Natural killer cell (primary cell): ENCODE data around the gene HTRA3. TPM values are rescaled to one million over a fixed set of nuclear protein-coding genes. Genes with fewer than 3 reads are reported as not detected.

Experiments used
- ATAC-seq, 3 donors: fragments of 150-1000 bp in 2 of 3; fragments of 200-7000 bp in 1 of 3; cut with Tn5 transposase; 1 replicate in 1 of 3; 2 replicates in 2 of 3; pipeline ENCODE4 v1.10.0; 2021; ENCODE audit warnings: mild to moderate bottlenecking in 2 of 3, moderate library complexity in 2 of 3
- DNase-seq, 2 donors: peaks; one replicate each; pipeline versions ENCODE4 v3.0.0 to v3.0.0-alpha.2; 2013 to 2021; ENCODE audit warnings: mixed read lengths in 1 of 2
- H3K27ac ChIP-seq: one replicate; pipeline ENCODE4 v1.5.1; 2013; ENCODE audit warnings: mild to moderate bottlenecking, low read length
- H3K27me3 ChIP-seq: one replicate; pipeline ENCODE4 v1.6.1; 2013; ENCODE audit warnings: low read length; ENCODE audit not compliant: control insufficient read depth, insufficient read depth
- H3K36me3 ChIP-seq: one replicate; pipeline ENCODE4 v1.6.1; 2013; ENCODE audit warnings: low read length; ENCODE audit not compliant: control insufficient read depth, insufficient read depth
- H3K4me1 ChIP-seq: one replicate; pipeline ENCODE4 v1.6.1; 2013; ENCODE audit warnings: low read length; ENCODE audit not compliant: control insufficient read depth, insufficient read depth
- H3K4me3 ChIP-seq: one replicate; pipeline ENCODE4 v1.5.1; 2013; ENCODE audit warnings: low read length
- H3K9me3 ChIP-seq: one replicate; pipeline ENCODE4 v1.6.1; 2013; ENCODE audit warnings: low read length; ENCODE audit not compliant: control insufficient read depth, insufficient read depth
- H3K27ac Mint-ChIP-seq, 2 donors: one replicate each; pipeline ENCODE4 v1.8.0; 2022; ENCODE audit warnings: mild to moderate bottlenecking in 2 of 2, mixed read lengths in 2 of 2, moderate library complexity in 1 of 2
- H3K27me3 Mint-ChIP-seq, 2 donors: one replicate each; pipeline ENCODE4 v1.8.0; 2022; ENCODE audit warnings: low read depth in 2 of 2, mixed read lengths in 2 of 2
- H3K36me3 Mint-ChIP-seq: one replicate; pipeline ENCODE4 v1.8.0; 2022; ENCODE audit warnings: mixed read lengths
- H3K4me1 Mint-ChIP-seq, 2 donors: one replicate each; pipeline ENCODE4 v1.8.0; 2022; ENCODE audit warnings: mixed read lengths in 2 of 2
- H3K4me3 Mint-ChIP-seq: one replicate; pipeline ENCODE4 v1.8.0; 2022; ENCODE audit warnings: mild to moderate bottlenecking, moderate library complexity, mixed read lengths
- H3K9me3 Mint-ChIP-seq, 2 donors: one replicate each; pipeline ENCODE4 v1.8.0; 2022; ENCODE audit warnings: mixed read lengths in 2 of 2
- CTCF ChIP-seq: fragments of 200-600 bp; IDR thresholded peaks from one replicate; pipeline ENCODE4 v1.8.0; 2022; ENCODE audit warnings: antibody characterized with exemption
- WGBS: methylation state at CpG from one replicate; pipeline ENCODE4 v1.1.7; 2013; ENCODE audit warnings: missing lambda C conversion rate; ENCODE audit not compliant: insufficient coverage; 5-methylcytosine and 5-hydroxymethylcytosine counted together
- intact Hi-C: fragments of 100-400 bp; cut with micrococcal nuclease; formaldehyde crosslinking; loops from one replicate; pipeline ENCODE4 v1.14.2; 2022
- total RNA-seq, 4 donors: library from RNA; stranded (reverse); fragments of 120-200 nt in 1 of 4; gene quantifications; one replicate each; pipeline versions ENCODE4 v1.2.3 to v1.2.4, GENCODE V29; 2013 to 2022

Gene HTRA3
- total RNA-seq, 3 donors from 2014 or later (not counting 1 experiment from before 2014, with no cell fraction given) = not detected

- no peak overlapping the region for H3K27ac Mint-ChIP-seq
- intact Hi-C loops = no loop called here
- WGBS = 92% methylated on average over 8 of the region's 11 CpGs
- ATAC-seq (no peak), DNase-seq (no peak)
- Histone ChIP-seq H3K4me1 (peaks cover 35% of the 10 kb centered on the region), H3K9me3 (no peaks in the 10 kb centered on the region), H3K27me3 (no peaks in the 10 kb centered on the region), H3K36me3 (peaks cover 22% of the 10 kb centered on the region), H3K27ac (no peak overlapping the region), H3K4me3 (no peak overlapping the region)
- peaks cover 0 to 12% of the 10 kb centered on the region in 2 donors for H3K4me1 Mint-ChIP-seq
- TF ChIP-seq CTCF = no peak
- H3K9me3 Mint-ChIP-seq = no peaks in the 10 kb centered on the region
- H3K27me3 Mint-ChIP-seq = no peaks in the 10 kb centered on the region
- H3K36me3 Mint-ChIP-seq = no peaks in the 10 kb centered on the region
- H3K4me3 Mint-ChIP-seq = no peak overlapping the region
Measured at GRCh38 chr4:8230033-8230432, 39.5 kb upstream of the HTRA3 start.

DNA sequence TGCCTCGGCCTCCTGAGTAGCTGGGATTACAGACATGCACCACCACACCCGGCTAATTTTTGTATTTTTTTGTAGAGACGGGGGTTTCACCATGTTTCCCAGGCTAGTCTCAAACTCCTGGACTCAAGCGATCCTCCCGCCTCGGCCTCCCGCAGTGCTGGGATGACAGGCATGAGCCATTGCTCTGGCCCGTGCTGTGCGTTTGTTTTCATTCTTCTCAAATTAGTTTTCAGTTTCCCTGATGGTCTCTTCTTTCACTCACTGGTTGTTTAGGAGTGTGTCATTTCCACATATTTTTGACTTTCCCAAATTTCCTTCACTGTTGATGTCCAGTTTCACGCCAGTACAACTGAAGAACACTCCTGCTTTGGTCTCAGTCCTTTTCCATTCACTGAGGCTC, 38.7 kb upstream of the HTRA3 start:
- ATAC-seq (no peak), DNase-seq (no peak)
- intact Hi-C loops = no loop called here
- Mint-ChIP-seq H3K9me3 (no peaks in the 10 kb centered on the region), H3K4me1 (peaks cover 0 to 12% of the 10 kb centered on the region in 2 donors), H3K27ac (no peak overlapping the region), H3K27me3 (no peaks in the 10 kb centered on the region), H3K4me3 (no peak overlapping the region), H3K36me3 (no peaks in the 10 kb centered on the region)
- Histone ChIP-seq H3K27ac (no peak overlapping the region), H3K36me3 (peaks cover 22% of the 10 kb centered on the region), H3K9me3 (no peaks in the 10 kb centered on the region), H3K4me1 (peaks cover 30% of the 10 kb centered on the region), H3K4me3 (no peak overlapping the region), H3K27me3 (no peaks in the 10 kb centered on the region)
- TF ChIP-seq CTCF = no peak
- WGBS = 97% methylated on average over 10 of the region's 10 CpGs

DNA sequence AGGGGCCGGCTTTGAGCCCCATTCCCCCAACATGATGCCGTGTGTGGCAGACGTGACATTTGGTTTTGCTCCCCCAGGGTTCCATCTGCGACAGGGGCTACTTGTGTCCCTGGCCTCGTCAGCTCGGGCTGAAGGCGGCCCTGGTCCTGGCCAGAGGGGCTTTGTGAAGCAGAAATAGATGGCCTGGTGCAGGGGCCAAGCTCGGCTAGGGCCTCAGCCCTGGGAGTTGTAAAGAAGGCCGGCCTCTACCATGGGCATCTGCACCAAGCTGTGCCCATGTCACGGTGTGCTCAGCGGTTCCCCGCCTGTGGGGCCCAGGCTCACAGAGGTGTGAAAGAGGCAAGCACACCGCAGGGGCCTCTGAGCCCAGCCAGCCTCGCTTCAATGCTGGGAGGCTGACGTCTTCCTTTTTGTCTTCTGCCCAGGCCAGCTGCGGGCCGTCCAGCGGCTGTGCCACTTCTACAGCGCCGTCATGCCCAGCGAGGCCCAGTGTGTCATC, 38.0 kb upstream of the HTRA3 start:
- no peaks in the 10 kb centered on the region for H3K36me3 Mint-ChIP-seq
- no peak for TF ChIP-seq CTCF
- DNase-seq (no peak), ATAC-seq (no peak)
- intact Hi-C loops = no loop called here
- Histone ChIP-seq H3K27ac (no peak overlapping the region), H3K4me1 (peaks cover 29% of the 10 kb centered on the region), H3K36me3 (peaks cover 22% of the 10 kb centered on the region), H3K9me3 (no peaks in the 10 kb centered on the region), H3K4me3 (no peak overlapping the region), H3K27me3 (no peaks in the 10 kb centered on the region)
- no peaks in the 10 kb centered on the region for H3K27me3 Mint-ChIP-seq
- WGBS = 75% methylated on average over 21 of the region's 21 CpGs
- H3K4me3 Mint-ChIP-seq = no peak overlapping the region
- no peaks in the 10 kb centered on the region for H3K9me3 Mint-ChIP-seq
- H3K27ac Mint-ChIP-seq = no peak overlapping the region
- H3K4me1 Mint-ChIP-seq = peaks cover 0 to 12% of the 10 kb centered on the region in 2 donors

DNA sequence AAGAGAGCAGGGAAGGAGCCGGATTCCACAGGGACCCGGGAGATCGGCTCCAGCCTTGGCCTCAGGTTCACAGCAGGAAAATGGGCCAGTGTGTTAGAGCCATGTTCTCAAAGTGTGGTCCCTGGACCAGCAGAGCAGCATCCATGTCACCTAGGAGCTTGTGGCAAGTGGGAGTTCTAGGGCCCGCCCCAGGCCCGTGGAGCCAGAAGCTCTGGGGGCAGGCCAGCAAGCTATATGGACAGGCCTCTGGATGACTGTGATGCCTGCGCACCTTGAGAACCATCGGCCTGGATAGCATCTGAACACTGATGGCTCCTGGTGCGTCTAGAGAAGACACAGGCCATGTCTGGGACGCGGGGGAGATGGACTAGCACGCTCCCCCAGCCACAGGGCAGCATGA, 36.8 kb upstream of the HTRA3 start:
- 97% methylated on average over 11 of the region's 11 CpGs for WGBS
- no peaks in the 10 kb centered on the region for H3K27me3 ChIP-seq
- H3K4me3 ChIP-seq = no peak overlapping the region
- DNase-seq = no peak
- Mint-ChIP-seq H3K36me3 (no peaks in the 10 kb centered on the region), H3K27me3 (no peaks in the 10 kb centered on the region), H3K4me3 (no peak overlapping the region), H3K9me3 (no peaks in the 10 kb centered on the region), H3K27ac (no peak overlapping the region), H3K4me1 (peaks cover 0 to 12% of the 10 kb centered on the region in 2 donors)
- intact Hi-C loops = no loop called here
- no peak overlapping the region for H3K27ac ChIP-seq
- no peaks in the 10 kb centered on the region for H3K9me3 ChIP-seq
- TF ChIP-seq CTCF = no peak
- no peak for ATAC-seq
- H3K36me3 ChIP-seq = peaks cover 22% of the 10 kb centered on the region
- peaks cover 18% of the 10 kb centered on the region for H3K4me1 ChIP-seq
